GM18520 (cell line): ENCODE results near the gene CRX.
"Not testable (repeated sequence)": the region's sequence is repeated elsewhere in the genome, so short reads cannot be mapped to it uniquely, and the experiment has no call there.

ENCODE experiments used
- ATAC-seq: cut with Tn5 transposase; IDR thresholded peaks from one replicate; pipeline ENCODE4 v1.9.1; 2021; ENCODE audit not compliant: unreplicated experiment

CRX gene

DNA sequence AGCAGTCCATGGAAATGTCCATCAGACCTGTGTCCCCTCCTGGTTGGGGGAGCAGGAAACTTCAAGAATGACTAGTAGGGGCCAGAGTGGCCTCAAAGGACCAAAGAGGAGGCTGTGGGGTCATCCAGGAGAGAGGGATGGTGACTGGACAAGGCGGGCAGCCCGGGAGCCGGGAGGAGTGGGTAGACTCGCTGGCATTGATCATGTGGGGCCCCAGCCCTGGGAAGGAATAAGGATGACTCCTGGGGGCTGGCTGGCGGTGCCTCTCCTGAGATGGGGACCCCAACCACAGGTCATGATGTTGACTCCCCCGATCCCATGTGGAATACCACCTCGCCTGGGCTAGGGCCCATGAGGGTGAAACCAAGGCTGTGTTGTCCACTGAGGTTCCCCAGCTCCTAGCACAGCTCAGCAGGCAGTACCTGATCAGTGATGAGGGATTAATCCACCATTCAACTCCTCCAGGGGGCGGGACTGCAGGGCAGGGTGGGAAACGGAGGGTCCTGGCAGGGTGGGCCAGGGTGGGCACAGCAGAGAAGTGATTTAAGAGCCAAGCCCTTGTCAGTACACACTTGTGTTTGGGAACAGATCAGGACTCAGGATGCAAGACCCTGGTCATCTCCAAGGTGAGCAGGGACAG is 37.0 kb downstream of the CRX start, which contains the start of gene TPRX2:
Gene TPRX2, plus strand, starts transcription at position 590 of the 640 bp plus-strand sequence. Its CDS starts 12 bp downstream, at position 602.
- not testable (repeated sequence) for ATAC-seq

DNA sequence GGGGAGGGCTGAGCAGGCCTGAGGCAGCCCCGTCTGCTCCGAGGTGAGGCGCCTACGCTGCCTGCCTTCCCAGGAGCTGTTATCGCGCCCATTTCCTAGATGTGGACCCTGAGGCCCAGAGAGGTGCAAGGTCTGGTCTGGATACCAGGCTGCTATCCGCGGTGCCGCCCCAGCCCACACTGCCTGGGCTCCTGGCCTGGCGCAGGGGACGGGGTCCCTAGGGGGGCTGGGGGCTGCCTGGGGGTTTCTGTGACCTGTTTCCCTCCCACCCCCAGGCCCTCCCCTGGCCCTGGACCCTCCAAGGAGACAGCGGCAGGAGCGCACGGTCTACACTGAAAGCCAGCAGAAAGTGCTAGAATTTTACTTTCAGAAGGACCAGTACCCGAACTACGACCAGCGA is 38.1 kb downstream of the CRX start:
- not testable (repeated sequence) for ATAC-seq

DNA sequence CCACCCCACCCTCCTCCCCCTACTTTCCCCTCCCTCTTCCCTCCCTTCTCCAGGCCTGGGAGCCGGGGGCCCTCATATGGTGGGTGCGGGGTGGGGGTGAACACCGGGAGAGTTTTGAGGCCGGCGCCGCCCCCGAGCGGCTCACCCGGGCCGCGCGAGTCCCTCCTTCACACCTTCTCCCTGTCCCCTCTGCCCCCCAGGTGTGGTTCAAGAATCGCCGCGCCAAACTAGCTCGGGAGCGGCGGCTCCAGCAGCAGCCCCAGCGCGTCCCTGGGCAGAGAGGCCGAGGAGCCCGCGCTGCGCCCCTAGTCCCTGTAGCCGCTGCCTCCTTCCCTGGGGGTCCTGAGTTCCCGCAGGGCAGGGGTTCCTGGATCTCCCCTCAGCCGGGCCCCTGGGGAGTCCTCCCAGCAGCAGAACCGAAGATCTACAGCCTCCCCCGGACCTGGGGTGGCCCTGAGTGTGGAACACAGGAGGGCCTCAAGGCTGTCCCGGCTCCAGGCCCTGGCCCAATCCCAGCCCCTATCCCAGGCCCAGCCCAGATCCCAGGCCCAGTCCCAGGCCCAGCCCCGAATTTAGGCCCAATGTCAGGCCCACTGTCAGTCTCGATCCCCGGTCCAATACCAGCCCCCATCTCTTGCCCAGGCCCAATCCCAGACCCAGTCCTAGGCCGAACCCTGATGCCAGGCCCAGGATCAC is 39.0 kb downstream of the CRX start:
- no peak for ATAC-seq

DNA sequence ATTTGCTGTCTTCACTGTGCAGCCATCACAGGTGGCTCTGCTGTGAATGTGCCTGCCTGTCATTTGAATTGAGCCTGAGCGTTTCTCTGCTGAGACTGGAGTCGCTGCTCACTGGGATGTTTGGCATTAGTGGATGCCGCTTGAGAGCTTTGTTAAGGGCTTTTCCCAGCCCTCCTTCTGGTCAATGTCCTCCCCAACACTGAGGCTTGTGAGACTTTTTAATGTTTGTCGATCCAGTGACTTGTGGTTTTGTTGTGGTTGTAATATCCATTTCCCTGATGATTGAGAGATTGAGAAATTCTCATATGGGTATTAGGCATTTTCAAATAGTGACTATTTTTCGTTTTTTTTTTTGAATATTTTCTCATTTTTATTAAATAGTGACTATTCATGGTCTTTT is 39.9 kb downstream of the CRX start:
- no peak for ATAC-seq

DNA sequence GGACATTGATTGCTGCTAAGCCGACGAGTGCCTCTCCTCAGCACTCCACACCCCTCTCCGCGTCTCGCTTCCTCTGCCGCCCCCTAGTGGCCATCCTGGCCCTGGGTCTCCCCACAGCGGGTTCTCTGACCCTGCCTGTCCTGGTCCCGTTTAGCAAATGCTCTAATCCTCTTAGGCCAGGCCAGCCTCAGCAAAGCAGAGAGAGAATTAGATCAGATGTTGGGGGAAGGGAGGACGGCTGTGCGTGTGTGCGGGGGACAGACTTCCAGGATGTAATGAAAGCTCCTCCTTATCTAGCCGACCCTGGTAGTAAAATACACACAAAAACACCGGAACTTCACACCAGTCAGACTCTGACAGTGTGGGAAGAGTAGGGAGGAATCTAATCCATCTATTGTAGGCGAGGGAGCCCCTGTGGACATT is 41.8 kb downstream of the CRX start:
- ATAC-seq = no peak

DNA sequence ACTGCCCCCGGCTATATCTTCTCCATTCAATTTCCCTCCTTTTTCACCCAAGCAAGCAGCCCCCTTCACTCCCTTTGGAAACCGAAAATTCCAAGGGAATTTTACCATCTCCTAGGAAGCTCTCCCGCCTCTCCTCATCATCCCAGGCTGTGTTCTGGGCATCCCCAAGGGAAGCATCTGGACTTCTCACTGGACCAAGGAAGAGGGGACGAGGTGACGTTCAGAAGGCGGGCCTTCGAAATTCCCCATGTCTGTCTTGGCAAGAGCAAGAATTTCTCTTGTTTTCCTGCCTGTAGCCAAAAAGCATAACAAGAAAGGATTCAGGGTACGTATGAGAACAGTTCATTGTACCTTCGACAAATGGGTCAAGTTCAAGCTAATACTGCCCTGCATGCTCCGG is 43.4 kb downstream of the CRX start:
- no peak for ATAC-seq

DNA sequence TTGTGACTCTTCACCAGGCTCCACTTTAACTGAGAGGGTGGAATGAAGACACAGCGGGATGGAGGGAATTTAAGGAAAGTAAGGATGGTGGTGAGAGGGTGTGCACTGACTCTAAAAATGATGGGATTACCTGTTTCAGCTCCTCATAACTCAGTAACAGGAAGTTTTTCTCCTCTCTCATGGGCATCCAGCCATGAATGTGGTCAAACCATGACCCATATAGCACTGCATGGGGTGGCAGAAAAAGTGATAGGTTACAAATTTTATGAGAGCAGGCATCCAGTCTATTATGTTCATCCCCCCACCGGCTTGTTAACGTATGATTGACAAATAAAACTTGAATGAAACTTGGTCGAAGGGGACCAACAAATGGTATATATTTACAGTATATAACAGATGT is 57.2 kb downstream of the CRX start:
- ATAC-seq = no peak

DNA sequence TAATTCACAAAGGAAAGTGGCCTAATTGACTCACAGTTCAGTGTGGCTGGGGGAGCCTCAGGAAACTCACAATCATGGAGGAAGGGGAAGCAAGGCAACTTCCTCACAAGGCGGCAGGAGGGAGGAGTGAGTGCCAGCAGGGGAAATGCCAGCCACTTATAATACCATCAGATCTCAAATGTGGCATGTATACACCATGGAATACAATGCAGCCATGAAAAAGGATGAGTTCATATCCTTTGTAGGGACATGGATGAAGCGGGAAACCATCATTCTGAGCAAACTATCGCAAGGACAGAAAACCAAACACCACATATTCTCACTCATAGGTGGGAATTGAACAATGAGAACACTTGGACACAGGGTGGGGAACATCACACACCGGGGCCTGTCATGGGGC is 57.6 kb downstream of the CRX start:
- ATAC-seq = not testable (repeated sequence)

DNA sequence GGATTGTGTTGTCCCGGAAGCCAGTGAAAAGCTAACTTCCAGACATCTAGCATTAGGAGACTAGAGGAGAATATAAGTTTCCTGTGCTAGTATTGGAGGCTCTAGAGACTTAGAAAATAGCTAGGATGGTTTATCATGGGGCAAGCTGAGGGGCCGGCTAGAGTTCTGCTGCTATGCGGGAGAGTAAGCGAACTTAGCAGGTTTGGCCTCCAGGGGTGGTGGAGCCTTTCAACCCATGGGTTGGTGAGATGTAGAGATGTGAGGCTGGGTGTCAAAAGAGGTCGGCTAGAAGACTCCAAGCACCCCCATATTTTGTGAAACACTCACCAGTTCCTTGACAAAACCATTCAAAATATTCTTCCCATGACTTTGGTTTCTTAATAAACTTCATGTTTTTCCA is 60.0 kb downstream of the CRX start:
- no peak for ATAC-seq

DNA sequence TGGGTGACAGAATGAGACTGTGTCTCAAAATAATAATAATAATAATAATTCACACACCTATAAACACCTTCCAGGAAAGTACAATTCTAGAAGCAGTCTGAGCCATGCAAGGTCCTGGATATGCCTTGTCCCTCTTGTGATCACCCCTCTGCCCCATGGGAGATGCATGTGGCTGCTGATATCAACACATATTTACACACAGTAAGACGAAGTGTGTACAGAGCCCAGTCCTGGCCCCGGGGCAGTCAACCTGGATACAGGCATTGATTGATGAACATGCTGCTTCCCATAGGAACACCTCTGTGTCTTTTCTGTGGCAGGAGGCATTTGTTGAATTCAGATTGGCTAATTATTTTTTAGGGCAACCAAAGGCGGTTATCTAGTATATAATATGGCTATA is 61.2 kb downstream of the CRX start:
- no peak for ATAC-seq

DNA sequence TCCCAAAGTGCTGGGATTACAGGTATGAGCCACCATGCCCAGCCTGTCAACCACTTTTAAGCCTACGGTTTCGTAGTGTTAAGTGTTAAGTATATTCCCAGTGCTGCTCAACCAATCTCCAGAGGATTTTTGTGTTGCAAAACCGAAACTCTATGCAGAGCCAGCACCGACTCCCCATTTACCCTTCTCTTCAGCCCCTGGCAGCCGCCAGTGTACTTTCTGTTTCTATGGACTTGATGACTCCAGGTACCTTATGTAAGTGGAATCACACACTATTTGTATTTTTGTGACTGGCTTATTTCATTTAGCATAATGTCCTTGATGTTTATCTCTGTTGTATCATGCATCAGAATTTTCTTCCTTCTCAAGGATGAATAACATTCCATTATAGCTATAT is 63.3 kb downstream of the CRX start:
- ATAC-seq = no peak

DNA sequence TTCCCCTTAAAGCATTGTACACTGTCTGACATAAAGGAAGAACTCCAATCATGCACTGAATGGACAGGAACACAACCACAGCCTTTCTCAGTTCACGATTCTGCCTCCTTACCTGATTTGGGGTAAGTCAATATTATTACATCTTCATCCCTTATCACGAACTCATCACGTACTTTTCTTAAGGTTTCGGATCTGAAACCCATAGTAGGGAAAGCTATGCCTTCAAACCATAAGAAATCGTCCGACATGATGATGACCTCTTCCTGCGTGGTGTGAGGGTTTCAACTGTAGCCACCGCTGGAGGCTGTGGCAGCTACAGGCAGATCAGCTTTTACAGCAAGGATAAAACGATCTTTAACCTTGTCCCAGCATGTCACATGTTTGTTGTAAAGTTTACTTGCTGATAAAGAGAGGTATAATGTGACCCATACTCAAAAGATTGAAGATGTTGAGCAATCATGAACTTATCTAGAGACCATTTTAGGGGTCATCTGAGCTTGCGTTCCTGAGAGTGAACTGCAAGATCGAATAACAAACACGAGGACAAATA is 64.3 kb downstream of the CRX start, which contains the start of gene SULT2A1:
Gene SULT2A1, minus strand, starts transcription at position 306 of the 550 bp plus-strand sequence. Its CDS starts 58 bp downstream, at position 248.
- no peak for ATAC-seq

DNA sequence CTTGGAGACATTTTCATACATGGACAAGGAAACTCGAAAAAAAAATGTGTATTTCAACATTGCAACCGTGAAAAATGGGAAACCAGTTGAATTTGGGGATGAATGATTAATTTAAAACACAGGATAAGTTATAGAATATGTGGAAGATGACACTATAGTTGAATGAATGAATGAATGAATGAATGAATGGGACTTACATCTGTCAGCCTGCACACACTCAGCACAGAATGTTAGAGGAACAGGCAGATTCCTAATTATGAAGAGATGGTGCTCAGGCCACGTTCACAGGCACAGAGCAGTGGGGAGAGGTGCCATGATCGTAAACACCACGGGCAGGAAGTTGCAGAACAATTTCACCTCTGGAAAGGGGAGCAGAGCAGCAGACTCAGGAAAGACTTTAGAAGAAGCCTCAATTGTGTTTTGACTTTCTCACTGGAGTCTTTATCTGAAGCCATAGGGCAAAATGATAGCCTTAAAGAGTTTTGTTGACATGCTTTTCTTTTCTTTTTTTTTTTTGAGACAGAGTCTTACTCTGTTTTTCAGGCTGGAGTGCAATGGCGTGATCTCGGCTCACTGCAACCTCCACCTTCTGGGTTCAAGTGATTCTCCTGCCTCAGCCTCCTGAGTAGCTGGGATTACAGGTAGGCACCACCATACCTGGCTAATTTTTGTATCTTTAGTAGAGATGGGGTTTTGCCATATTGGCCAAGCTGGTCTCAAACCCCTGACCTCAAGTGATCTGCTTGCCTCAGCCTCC is 69.3 kb downstream of the CRX start:
- no peak for ATAC-seq

DNA sequence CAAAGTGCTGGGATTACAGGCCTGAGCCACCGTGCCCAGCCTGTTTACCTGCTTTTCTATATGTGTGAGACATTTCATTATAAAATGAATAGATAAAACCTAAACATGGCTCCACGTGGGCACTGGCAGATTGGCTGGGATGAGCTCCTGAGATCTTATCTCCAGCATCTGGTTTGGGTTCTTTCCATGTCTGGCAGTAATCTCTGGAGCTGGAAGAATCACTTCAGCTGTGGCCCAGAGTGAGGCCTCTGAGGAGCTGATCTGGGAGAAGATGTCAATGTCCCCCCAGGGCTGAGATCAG is 69.8 kb downstream of the CRX start:
- ATAC-seq = no peak

DNA sequence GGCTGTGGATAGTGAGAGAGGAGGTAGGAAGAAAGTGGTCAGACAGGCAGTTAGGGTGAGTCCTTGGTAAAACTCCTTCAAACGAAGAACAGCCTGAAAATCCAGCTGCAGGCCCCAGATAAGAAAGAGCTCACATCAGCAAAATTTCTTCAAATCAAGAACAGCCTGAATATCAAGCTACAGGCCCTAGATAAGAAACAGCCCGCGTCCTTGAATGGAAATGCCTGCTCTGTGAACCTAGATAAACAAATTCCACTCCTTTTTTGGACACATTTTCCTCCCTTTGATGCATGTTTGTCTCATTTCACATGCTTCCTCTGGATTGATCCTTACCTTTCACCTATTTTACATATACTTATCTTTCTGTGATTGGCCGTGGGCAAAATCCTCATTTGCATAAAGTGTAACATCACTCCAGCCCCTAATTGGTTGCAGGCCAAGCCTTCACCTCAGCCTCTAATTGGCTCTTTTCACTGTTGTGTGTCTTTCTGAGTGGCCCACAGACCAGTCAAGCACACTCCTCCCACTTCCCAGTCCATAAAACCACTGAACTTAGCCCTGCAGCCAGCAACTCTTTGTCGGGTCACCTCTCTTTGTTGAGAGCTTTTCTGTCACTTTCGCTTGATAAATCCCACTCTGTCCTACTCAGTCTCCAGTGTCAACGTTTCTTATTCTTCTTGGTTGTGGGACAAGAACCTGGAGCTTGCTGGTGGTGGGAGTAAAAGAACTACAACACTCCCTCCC is 70.4 kb downstream of the CRX start:
- ATAC-seq = no peak
